HEK293 (cell line): ENCODE data around the gene SNX13.

ENCODE experiments used
- CTCF ChIA-PET: fragments of 350-600 bp; formaldehyde crosslinking; extraction: SDS; loops from one replicate; lab custom pipeline; 2021; ENCODE audit warnings: antibody characterized with exemption; lab: Yijun Ruan, JAX
- POLR2A ChIA-PET: fragments of 300-600 bp; formaldehyde crosslinking; extraction: SDS; loops from one replicate; lab custom pipeline; 2020; ENCODE audit warnings: antibody characterized with exemption, inconsistent platforms; lab: Yijun Ruan, JAX
- H3K27ac ChIP-seq: fragments of 200-500 bp; sonication (Bioruptor generic); 2 replicates; pipeline ENCODE4 v1.5.1; 2014; ENCODE audit warnings: low read depth, low read length, control low read depth, inconsistent platforms; ENCODE audit errors: extremely low read depth
- H3K36me3 ChIP-seq, 2 experiments: fragments of 200-500 bp in 1 of 2; sonication (Bioruptor generic) in 1 of 2; 1 replicate in 1 of 2; 2 replicates in 1 of 2; pipeline ENCODE4 v1.5.1; 2014 to 2017; ENCODE audit warnings: inconsistent platforms in 2 of 2, low read length in 2 of 2; ENCODE audit not compliant: control insufficient read depth in 2 of 2, insufficient read depth in 1 of 2
- H3K4me1 ChIP-seq: fragments of 200-500 bp; sonication (Bioruptor generic); 2 replicates; pipeline ENCODE4 v1.5.1; 2014; ENCODE audit warnings: mild to moderate bottlenecking, low read length, inconsistent platforms; ENCODE audit not compliant: control insufficient read depth, insufficient read depth
- H3K4me3 ChIP-seq: 2 replicates; pipeline ENCODE4 v1.5.1; 2011; ENCODE audit warnings: low read depth, mild to moderate bottlenecking, control low read depth, low read length, moderate library complexity
- H3K9me3 ChIP-seq: fragments of 200-500 bp; sonication (Bioruptor generic); 2 replicates; pipeline ENCODE4 v1.5.1; 2014; ENCODE audit warnings: low read depth, low read length, inconsistent platforms; ENCODE audit not compliant: control insufficient read depth, insufficient read depth
- BCL11A ChIP-seq: fragments of 450-650 bp; formaldehyde crosslinking; IDR thresholded peaks from 2 replicates; pipeline ENCODE4 v1.5.1; 2016; ENCODE audit warnings: low read depth, missing biosample characterization, missing genetic modification characterization
- BCL6B ChIP-seq: fragments of 450-650 bp; formaldehyde crosslinking; IDR thresholded peaks from 2 replicates; pipeline ENCODE4 v1.5.1; 2017; ENCODE audit warnings: missing biosample characterization, missing genetic modification characterization
- IKZF3 ChIP-seq: fragments of 450-650 bp; IDR thresholded peaks from 2 replicates; pipeline ENCODE4 v1.5.0; 2018; ENCODE audit warnings: missing biosample characterization, mild to moderate bottlenecking, missing genetic modification characterization, moderate library complexity
- PATZ1 ChIP-seq: fragments of 450-650 bp; formaldehyde crosslinking; IDR thresholded peaks from 2 replicates; pipeline ENCODE4 v1.5.1; 2016; ENCODE audit warnings: missing biosample characterization, missing genetic modification characterization
- ZIC2 ChIP-seq: fragments of 450-650 bp; formaldehyde crosslinking; IDR thresholded peaks from 2 replicates; pipeline ENCODE4 v1.5.1; 2016; ENCODE audit warnings: missing biosample characterization, missing genetic modification characterization
- ZNF148 ChIP-seq: fragments of 450-650 bp; formaldehyde crosslinking; IDR thresholded peaks from 2 replicates; pipeline ENCODE4 v1.5.0; 2017; ENCODE audit warnings: missing biosample characterization, missing genetic modification characterization, borderline replicate concordance
- ZNF16 ChIP-seq: fragments of 450-650 bp; formaldehyde crosslinking; IDR thresholded peaks from 2 replicates; pipeline ENCODE4 v1.5.1; 2016; ENCODE audit warnings: low read depth, missing biosample characterization, missing genetic modification characterization
- ZNF24 ChIP-seq: fragments of 450-650 bp; formaldehyde crosslinking; IDR thresholded peaks from 2 replicates; pipeline ENCODE4 v1.5.1; 2016; ENCODE audit warnings: missing biosample characterization, missing genetic modification characterization
- ZNF362 ChIP-seq: fragments of 450-650 bp; formaldehyde crosslinking; IDR thresholded peaks from 2 replicates; pipeline ENCODE4 v1.5.1; 2016; ENCODE audit warnings: missing biosample characterization, missing genetic modification characterization
- ZNF558 ChIP-seq: fragments of 450-650 bp; formaldehyde crosslinking; IDR thresholded peaks from 2 replicates; pipeline ENCODE4 v1.5.1; 2016; ENCODE audit warnings: missing biosample characterization, missing genetic modification characterization
- ZNF585B ChIP-seq: fragments of 450-650 bp; formaldehyde crosslinking; IDR thresholded peaks from 2 replicates; pipeline ENCODE4 v1.5.1; 2016; ENCODE audit warnings: missing biosample characterization, missing genetic modification characterization
- ZNF645 ChIP-seq: fragments of 450-650 bp; formaldehyde crosslinking; IDR thresholded peaks from 2 replicates; pipeline ENCODE4; 2016; ENCODE audit warnings: missing biosample characterization, missing genetic modification characterization
- TF ChIP-seq, protein P1 (sequence below): fragments of 450-650 bp; formaldehyde crosslinking; conservative IDR thresholded peaks from 2 replicates; pipeline ENCODE4 v1.5.1; 2016; ENCODE audit warnings: low read depth, missing biosample characterization, missing genetic modification characterization
- TF ChIP-seq, protein P2 (sequence below): fragments of 450-650 bp; formaldehyde crosslinking; IDR thresholded peaks from 2 replicates; pipeline ENCODE4 v1.5.1; 2016; ENCODE audit warnings: missing biosample characterization, missing genetic modification characterization
- TF ChIP-seq, protein P3 (sequence below): fragments of 450-650 bp; formaldehyde crosslinking; IDR thresholded peaks from 2 replicates; pipeline ENCODE4 v1.5.1; 2016; ENCODE audit warnings: missing biosample characterization, missing genetic modification characterization, borderline replicate concordance

SNX13 gene

DNA sequence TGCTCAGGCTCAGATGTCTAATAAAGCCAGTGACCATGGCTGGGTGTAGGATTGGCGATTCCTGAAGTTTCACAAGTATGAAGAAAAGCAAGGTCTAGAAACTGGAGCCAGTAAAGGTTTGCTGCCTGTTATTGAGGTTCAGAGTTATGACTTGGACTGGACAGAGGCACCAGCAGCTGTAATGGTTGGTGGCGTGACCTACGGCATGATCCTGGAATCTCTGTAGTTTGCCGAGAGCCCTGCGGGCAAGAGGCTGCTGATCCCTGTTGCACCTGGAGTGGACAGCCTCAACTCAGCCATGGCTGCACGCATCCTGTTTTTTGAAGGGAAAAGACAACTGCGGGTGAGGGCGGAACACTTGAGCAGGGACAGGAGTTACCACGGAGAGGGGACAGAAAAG is 22.4 kb upstream of the SNX13 start:
- Histone ChIP-seq H3K4me1 (no peaks in the 10 kb centered on the region), H3K36me3 (no peaks in the 10 kb centered on the region), H3K4me3 (no peak overlapping the region), H3K27ac (no peak overlapping the region), H3K9me3 (no peaks in the 10 kb centered on the region)
- TF ChIP-seq ZIC2 (tag by site-specific recombination) (no peak), ZNF362 (tag by site-specific recombination) (no peak), ZNF16 (tag by site-specific recombination) (no peak), IKZF3 (tag by site-specific recombination) (no peak), ZNF645 (tag by site-specific recombination) (no peak), ZNF558 (tag by site-specific recombination) (no peak)
- TF ChIP-seq, protein P1, sequence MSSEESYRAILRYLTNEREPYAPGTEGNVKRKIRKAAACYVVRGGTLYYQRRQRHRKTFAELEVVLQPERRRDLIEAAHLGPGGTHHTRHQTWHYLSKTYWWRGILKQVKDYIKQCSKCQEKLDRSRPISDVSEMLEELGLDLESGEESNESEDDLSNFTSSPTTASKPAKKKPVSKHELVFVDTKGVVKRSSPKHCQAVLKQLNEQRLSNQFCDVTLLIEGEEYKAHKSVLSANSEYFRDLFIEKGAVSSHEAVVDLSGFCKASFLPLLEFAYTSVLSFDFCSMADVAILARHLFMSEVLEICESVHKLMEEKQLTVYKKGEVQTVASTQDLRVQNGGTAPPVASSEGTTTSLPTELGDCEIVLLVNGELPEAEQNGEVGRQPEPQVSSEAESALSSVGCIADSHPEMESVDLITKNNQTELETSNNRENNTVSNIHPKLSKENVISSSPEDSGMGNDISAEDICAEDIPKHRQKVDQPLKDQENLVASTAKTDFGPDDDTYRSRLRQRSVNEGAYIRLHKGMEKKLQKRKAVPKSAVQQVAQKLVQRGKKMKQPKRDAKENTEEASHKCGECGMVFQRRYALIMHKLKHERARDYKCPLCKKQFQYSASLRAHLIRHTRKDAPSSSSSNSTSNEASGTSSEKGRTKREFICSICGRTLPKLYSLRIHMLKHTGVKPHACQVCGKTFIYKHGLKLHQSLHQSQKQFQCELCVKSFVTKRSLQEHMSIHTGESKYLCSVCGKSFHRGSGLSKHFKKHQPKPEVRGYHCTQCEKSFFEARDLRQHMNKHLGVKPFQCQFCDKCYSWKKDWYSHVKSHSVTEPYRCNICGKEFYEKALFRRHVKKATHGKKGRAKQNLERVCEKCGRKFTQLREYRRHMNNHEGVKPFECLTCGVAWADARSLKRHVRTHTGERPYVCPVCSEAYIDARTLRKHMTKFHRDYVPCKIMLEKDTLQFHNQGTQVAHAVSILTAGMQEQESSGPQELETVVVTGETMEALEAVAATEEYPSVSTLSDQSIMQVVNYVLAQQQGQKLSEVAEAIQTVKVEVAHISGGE, result no peak
- POLR2A ChIA-PET, result no interaction called here
- CTCF ChIA-PET, result no interaction called here

GRCh38 chr7:17957871-17958270 is 17.6 kb upstream of the SNX13 start:
- ChIA-PET CTCF (no interaction called here), POLR2A (no interaction called here)
- no peak overlapping the region for H3K27ac ChIP-seq
- no peaks in the 10 kb centered on the region for H3K36me3 ChIP-seq
- no peak overlapping the region for H3K4me3 ChIP-seq
- H3K4me1 ChIP-seq, result no peaks in the 10 kb centered on the region
- no peaks in the 10 kb centered on the region for H3K9me3 ChIP-seq
- no peak for TF ChIP-seq ZNF24 (tag by site-specific recombination)
- TF ChIP-seq PATZ1, result no peak
- TF ChIP-seq BCL11A (tag by site-specific recombination), result no peak
- TF ChIP-seq ZNF585B (tag by site-specific recombination), result no peak
- TF ChIP-seq, protein P2, sequence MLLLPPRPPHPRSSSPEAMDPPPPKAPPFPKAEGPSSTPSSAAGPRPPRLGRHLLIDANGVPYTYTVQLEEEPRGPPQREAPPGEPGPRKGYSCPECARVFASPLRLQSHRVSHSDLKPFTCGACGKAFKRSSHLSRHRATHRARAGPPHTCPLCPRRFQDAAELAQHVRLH, result no peak
- TF ChIP-seq ZNF148 (tag by site-specific recombination), result no peak
- TF ChIP-seq BCL6B (tag by site-specific recombination), result no peak
- TF ChIP-seq, protein P3, sequence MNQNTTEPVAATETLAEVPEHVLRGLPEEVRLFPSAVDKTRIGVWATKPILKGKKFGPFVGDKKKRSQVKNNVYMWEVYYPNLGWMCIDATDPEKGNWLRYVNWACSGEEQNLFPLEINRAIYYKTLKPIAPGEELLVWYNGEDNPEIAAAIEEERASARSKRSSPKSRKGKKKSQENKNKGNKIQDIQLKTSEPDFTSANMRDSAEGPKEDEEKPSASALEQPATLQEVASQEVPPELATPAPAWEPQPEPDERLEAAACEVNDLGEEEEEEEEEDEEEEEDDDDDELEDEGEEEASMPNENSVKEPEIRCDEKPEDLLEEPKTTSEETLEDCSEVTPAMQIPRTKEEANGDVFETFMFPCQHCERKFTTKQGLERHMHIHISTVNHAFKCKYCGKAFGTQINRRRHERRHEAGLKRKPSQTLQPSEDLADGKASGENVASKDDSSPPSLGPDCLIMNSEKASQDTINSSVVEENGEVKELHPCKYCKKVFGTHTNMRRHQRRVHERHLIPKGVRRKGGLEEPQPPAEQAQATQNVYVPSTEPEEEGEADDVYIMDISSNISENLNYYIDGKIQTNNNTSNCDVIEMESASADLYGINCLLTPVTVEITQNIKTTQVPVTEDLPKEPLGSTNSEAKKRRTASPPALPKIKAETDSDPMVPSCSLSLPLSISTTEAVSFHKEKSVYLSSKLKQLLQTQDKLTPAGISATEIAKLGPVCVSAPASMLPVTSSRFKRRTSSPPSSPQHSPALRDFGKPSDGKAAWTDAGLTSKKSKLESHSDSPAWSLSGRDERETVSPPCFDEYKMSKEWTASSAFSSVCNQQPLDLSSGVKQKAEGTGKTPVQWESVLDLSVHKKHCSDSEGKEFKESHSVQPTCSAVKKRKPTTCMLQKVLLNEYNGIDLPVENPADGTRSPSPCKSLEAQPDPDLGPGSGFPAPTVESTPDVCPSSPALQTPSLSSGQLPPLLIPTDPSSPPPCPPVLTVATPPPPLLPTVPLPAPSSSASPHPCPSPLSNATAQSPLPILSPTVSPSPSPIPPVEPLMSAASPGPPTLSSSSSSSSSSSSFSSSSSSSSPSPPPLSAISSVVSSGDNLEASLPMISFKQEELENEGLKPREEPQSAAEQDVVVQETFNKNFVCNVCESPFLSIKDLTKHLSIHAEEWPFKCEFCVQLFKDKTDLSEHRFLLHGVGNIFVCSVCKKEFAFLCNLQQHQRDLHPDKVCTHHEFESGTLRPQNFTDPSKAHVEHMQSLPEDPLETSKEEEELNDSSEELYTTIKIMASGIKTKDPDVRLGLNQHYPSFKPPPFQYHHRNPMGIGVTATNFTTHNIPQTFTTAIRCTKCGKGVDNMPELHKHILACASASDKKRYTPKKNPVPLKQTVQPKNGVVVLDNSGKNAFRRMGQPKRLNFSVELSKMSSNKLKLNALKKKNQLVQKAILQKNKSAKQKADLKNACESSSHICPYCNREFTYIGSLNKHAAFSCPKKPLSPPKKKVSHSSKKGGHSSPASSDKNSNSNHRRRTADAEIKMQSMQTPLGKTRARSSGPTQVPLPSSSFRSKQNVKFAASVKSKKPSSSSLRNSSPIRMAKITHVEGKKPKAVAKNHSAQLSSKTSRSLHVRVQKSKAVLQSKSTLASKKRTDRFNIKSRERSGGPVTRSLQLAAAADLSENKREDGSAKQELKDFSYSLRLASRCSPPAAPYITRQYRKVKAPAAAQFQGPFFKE (tag by site-specific recombination), result no peak
